ENCODE results near the gene ZFP64.
A peak's percentile ranks its signal among the peaks of the same experiment; 100 is the strongest.
"Not testable (repeated sequence)": the region's sequence is repeated elsewhere in the genome, so short reads cannot be mapped to it uniquely, and the experiment has no call there.

Gene ZFP64

DNA sequence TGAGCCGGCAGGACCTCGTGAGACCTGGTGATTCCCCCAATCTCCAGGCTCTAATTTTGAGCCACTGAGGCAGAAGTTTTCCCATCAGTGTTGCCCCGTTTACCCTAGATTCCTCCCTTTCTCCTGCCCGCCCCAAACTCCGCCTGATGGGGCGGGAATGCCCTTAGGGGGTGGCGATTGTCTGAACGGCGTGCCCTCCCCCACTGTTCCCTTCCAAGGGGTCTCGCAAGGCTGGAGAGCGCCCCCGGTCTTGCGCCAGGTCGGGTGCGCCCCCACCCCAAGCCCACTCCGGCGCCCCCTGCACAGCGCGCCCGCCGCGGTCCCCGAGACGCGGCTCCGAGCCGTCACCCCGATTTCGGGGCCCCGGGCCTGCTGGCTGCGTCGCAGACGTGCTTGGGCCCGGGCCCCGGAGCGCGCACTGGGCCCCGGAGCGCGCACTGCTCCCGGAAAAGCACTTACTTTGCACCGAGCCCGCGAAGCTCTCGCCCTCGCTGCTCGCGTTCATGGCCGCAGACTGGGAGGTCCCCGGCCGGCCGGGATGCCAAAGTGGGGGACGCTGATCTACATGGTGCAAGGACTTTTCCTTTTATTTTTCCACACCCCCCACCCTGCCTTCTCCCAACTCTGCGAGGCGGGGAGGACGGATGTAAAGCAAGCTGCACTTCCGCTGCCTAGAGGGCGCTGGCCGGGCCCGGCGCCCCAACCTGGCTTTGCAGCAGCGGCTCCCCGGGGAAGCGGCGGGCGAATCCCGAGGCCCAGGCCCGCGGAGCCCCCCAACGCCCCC, at the start of gene ZFP64:
Gene ZFP64 (minus strand): TSS at position 648 of the 784 bp plus-strand sequence. CDS start 143 bp downstream, at position 505.
- peak; percentile 62 for DNase-seq

DNA sequence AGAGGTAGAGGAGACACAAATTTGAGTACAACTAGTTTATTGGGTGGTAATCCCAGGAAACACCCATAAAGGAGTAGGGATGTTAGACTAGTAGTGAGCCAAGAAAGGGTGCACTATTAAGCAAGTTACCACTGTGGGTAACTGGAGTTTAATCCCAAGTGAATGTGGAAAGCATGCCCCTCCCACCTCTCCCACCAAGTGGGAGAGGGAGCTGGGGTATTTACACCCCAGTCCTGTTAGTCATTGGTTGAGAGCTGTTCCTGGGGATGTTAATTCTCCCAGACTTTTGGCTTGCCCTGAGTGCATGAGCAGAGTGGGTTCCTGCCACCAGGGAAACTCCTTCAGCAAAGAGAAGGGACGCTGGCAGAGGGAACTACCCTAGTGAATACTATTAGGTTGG, 49.2 kb upstream of the ZFP64 start:
- no peak for DNase-seq

DNA sequence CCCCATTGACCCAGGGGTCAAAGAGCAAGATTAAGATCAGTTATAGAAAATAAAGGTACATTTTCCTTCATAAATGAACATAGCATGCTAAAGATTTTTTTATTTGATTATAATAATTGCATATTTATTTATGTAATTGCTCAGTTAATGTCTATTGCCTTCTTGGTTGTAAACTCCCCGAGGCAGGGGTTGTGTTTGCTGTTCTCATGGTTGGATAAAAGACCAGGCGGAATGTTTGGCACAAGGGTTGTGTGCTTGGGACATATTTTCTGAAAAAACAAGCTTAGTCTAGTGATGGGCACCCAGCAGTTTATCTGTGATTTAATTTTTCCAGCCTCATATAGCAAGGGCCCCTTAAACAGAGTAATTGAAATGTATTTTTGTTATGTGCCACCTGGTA, 47.5 kb upstream of the ZFP64 start:
- DNase-seq = no peak

DNA sequence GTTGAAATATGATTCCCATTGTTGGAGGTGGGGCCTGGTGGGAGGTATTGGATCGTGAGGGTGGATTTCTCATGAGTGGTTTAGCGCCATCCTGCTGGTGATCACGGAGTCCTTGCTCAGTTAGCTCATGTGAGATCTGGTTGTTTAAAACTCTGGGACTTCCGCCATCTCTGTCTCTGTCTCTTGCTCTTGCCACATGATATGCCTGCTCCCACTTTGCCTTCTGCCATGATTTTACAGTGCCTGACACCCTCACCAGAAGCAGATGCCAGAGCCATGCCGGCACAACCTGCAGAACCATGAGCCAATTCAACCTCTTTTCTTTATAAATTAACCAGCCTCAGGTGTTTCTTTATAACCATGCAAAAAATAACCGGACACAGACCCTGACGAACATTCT, 44.7 kb upstream of the ZFP64 start:
- DNase-seq = no peak

DNA sequence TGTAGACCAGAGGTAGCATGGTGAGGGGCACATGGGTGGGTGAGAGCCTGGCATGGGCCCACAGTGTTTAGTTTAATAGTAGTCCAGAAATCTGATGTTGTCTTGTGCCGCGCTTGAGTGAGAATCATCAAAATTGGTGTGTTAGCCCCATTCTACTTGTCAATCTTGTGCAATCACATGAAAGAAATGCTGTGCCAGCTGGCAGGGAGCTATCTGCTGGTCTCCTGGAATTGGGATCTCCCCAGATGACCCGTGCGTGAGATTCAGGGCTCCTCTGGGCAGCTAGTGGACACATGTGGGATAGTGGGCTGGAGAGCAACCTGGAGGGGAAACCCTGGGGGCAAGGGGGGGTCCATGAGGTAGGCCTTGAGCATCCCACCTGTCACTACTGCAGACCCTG, 43.5 kb upstream of the ZFP64 start:
- DNase-seq = no peak

DNA sequence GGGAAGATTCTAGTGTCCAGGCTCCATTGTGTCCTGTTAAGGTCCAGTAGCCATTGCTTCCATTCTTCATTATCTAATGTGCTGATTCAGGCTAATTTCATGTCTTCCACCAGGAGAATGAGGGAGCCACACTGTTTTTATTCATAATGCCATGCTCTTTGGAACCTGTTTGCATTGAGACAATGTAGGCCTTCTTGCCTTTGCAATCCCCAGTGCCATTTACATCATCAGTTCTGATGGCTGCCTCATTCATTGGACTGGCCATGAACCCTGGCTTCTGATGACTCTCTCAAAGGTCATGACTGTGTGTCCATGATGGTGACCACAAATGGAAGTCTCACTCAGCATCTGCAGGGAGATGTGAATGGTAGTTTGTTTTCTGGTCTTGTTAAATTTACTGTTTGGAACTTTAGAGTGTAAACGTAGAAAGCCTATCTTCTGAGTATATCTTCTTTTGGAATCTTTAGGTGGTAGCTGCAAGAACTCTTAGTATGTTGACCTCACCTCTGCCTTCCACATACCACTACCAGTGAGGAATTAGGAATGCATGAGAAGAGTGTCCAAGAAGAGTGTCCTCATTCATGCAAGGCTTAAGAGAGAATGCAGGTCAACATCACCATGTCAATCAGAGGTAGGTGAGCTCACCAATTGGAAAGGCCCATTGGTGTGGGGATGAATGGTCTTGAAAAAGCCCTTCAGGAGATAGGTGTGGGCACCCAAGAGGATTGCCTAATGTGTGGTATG, 42.9 kb upstream of the ZFP64 start:
- no peak for DNase-seq

DNA sequence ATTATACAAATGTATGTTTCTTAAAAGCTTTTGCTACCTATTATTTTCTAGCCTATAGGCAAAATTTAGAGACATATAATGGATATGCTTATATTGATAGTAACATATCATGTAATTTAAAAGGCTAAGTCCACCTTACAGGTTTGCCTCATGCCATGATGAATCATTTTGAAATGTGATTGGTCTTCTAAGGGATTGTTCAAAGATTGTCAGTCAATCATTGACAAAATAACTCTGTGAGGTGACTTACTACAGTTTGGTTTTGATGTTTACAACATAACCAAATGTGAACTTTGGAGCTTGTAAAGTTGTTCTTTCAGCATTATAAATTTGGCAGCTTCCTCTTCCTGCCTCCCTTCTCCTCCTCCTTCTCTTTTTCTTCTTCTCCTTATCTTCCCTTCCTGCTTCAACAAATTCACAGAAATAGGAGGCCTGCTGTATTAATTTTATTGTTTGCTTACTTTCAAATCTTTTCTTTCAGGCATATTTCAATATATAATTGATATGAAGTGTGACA, 39.7 kb upstream of the ZFP64 start:
- DNase-seq = no peak

DNA sequence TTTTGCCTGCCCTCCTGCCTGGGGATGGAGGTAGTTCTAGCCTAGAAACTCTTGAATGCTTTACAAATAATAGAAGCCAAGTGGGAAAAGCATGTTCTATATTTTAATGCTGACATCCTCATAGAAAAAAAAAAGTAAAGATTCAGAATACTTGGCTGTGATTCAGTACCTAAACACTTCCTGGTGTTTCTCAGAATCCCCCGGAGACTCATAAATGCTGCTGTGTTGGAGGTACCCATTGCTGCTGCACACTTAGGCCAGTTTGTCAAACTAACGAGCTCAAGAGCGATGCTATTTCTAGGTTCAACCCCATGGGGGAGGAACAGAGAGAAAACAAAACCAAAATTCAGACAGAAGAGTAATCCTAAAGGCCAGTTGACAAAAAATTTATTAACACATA, 38.8 kb upstream of the ZFP64 start:
- no peak for DNase-seq

DNA sequence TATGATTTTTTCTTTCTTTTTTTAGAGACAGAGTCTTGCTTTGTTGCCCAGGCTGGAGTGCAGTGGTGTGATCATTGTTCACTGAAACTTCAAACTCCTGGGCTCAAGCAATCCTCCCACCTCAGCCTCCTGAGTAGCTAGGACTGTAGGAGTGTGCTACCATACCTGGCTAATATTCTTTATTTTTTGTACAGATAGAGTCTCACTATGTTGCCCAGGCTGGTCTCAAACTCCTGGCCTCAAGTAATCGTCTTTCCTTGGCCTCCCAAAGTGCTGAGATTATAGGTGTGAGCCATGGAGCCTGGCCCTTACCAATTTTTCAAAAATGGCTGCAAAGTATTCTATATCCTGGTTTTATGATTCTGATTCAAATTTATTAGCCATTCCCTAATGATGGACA, 37.8 kb upstream of the ZFP64 start:
- DNase-seq = not testable (repeated sequence)

DNA sequence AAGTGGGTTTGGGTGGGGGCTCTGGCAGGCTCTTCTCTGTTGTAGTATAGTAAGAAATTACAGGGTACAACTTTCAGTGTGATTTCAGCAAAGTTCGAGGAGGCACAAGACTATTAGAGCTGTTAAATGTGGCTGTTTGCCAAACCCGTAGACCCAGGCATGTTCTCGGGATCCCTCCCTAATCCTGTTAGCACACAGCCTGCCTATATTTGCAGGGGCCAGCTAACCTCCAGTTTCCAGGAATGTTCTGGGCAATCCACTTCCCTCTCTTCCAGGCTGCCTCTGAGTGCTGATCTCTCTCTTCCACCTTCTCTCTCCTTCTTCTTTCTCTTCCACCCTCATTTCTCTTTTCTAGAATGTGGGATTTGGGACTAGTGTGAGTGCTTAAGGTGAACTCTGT, 34.8 kb upstream of the ZFP64 start:
- DNase-seq = no peak

DNA sequence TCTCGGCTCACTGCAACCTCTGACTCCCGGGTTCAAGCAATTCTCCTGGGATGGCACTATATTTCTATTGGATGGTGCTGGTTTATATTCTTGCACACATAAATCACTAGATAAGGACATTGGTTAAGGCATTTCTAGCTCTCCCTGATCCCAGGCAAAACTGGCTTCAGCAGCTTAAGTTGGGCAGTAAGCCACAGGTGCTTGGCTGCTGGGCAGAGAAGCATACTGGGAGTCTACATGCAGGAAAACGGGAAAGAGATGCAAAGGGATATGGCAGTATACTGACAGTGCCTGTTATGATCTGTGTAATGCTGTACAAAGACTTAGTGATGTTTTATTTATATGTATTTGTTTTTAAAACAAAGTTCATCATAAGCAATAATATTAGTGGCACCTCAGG, 33.3 kb upstream of the ZFP64 start:
- DNase-seq = no peak

DNA sequence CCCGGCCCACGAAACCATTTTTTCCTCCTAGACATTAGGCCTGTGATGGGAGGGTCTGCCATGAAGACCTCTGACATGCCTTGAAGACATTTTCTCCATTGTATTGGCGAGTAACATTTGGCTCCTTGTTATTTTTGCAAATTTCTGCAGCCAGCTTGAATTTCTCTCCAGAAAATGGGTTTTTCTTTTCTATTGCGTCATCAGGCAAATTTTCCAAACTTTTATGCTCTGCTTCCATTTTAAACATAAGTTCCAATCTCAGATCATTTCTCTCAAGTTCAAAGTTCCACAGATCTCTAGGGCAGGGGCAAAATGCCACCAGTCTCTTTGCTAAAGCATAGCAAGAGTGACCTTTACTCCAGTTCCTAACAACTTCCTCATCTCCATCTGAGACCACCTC, 29.8 kb upstream of the ZFP64 start:
- DNase-seq = not testable (repeated sequence)

DNA sequence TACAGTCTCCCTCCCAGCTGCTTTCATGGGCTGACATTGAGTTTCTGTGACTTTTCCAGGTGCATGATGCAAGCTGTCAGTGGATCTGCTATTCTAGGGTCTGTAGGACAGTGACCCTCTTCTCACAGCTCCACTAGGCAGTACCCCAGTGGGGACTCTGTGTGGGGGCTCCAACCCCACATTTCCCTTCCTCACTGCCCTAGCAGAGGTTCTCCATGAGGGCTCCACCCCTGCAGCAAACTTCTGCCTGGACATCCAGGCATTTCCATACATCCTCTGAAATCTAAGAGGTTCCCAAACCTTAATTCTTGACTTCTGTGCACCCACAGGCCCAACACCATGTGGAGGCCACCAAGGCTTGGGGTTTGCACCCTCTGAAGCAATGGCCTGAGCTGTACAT, 29.3 kb upstream of the ZFP64 start:
- DNase-seq = not testable (repeated sequence)

DNA sequence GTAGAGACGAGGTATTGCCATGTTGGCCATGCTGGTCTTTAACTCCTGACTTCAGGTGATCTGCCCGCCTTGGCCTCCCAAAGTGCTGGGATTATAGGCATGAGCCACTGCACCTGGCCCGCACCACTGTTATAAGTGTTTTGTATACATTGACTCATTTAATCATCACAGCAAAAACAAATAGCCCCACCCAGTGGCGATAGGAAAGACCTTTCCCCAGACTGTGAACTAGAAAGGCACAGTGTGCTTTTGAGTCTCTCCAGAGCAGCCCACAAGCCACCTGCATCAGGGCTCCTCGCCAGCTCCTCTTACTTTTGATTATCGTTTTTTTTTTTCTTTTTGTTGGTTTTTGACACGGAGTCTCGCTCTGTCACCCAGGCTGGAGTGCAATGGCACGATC, 27.9 kb upstream of the ZFP64 start:
- no peak for DNase-seq

DNA sequence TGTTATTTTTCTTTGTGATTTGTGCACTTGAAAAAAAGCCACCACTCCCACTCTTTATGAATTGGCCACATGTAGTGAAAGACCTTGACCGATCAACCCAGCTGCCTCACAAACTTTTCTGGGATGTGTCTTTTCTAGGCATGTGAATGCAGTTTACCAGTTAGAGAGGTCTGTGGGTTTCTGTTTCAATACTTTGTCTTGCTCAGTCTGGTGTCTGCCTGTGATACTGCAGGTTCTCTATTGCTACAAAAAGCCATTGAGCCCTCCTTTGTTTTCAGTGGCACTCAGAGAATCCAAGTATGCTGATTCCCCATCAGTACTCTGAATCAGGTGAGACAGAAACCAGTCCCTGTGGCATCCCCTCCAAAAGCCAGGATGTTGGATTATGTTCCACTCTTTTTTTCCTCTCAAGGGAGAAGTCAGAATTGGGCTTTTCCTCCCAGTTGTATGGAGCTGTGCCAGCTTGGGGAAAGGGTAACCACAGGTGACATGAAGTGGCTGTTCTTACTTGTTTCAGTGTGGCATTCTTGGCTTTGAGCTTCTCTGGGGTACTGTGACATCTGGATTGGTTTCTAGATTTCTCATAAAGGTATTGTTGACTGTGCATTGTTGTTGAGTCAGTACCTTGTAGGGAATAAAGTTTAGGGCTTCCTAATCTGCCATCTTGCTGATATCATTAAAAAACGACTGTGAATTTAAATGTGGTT, 26.3 kb upstream of the ZFP64 start:
- DNase-seq = no peak

DNA sequence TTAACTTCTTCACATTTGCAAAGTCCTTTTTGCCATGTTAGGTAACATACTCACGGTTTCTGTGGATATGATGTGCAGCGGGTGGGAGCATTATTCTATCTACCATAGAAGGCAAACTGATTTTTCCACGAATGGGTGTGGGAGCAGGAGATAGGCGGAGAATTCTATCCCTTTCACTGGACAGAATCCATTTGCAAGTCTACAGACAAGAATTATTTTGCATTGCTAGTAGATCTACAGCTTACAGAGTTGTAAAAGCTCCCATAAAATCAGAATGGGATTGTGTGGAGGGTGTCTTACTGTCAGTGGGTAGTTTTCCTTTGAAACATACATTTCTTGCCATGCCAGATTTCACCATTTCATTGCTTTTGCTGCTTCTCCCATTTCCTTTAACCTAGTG, 22.4 kb upstream of the ZFP64 start:
- no peak for DNase-seq

DNA sequence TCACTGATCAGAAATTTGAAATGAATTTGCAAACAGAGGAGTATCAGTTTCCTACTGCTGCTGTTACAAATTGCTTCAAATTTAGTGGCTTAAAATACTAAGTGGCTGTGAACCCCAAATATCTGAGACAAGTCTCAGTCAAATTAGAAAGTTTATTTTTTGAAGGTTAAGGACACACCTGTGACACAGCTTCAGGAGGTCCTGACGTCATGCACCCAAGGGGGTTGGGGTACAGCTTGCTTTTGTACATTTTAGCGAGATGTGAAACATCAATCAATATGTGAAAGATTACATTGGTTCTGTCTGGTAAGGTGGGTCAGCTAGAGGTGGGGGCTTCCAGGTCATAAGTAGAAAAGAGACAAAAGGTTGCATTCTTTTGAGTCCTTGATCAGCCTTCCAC, 21.4 kb upstream of the ZFP64 start:
- DNase-seq = no peak

DNA sequence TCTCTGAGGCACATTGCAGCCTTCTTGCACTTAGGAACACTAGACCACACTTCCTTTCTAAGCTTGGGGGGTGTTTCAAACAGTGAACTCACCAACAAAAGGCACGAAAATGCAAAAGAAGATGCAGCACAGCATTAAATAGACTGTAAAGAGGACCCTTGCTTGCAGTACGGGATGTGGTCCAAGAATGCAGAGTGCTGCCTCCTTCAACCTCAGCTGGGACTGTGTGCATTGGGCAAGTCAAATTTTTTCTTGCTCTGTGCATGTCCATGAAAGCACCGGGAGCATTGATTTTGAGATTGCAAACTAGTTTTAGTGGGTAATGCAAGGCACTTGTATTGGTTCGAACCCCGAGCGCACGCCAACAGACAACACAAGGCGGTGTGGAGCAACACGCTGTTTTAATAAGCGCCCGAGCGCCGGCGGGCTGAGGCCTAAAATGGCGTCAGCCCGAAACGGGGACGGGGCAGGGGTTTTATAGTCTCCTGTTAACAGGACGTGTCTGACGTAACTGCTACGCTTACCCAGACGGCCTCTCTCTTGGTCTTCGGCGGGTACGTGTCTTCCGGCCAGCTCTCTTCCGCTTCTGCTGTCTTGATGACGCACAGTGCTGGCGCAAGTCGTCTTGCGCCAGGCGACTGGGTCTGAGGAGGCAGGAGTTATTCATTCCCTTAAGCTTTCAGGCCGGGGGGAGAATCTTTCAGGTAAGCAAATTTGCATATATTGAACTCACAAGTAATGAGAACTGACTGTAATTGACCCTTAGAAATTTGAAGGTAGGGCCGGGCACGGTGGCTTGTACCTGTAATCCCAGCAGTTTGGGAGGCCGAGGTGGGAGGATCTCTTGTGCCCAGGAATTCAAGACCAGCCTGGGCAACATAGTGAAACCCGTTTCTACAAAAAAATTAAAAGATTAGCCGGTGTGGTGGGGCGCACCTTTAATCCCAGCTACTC, 18.7 kb upstream of the ZFP64 start:
- no peak for DNase-seq

DNA sequence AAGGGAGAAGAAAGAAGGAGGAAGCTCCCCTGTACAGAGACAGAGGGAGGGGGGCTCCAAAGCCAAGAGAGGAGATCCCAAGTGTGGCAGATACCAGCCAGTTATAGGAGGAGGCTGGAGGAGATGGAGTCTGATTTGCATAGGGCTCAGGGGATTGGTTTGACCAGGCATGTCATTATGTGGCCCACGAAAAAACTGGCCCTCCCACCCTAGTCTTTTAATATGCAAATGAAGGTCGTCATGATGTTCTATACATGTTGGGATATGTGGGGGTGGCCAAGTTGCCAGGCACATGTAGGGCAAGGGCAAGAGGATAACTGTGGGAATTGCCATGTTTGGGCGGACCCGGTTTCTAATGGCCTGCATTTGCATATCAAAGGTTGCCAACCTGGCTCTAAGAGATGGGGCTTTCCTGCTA, 17.6 kb upstream of the ZFP64 start:
- DNase-seq = no peak

DNA sequence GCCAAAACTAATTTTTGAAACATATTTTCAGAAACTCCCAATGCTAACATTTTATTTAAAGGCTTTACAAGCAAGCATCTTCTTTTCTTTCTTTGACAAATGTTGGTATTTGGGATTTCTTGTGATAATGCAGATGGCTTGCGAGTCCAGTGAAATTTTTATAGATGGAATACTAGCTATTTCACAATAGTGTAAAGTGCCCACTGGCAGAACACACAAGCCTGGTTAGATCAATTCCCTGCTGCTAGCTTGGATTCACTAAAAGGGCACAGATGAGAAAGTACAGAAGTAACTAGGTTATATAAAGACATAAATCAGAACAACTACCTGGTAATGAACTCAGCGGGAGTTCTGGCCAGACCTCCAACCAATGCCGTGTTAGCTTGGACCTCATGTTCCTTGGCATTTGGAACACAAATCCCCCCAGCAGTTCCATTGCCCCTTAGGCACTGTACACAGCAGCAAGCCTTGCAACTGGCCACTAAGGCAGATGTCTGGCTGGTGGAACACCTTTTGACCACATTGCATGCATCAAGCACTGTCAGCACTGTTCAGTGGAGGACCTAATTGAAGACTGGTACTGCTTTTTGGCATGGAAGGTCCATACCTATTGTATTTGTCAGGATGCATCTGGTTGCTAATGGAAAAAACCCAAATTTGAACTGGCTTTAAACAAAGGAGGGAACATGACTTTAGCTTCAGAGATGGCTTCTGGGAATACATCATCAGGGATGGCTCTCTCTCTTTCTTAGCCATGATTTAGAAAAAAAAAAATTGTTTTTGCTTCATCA, 15.6 kb upstream of the ZFP64 start:
- DNase-seq = no peak

DNA sequence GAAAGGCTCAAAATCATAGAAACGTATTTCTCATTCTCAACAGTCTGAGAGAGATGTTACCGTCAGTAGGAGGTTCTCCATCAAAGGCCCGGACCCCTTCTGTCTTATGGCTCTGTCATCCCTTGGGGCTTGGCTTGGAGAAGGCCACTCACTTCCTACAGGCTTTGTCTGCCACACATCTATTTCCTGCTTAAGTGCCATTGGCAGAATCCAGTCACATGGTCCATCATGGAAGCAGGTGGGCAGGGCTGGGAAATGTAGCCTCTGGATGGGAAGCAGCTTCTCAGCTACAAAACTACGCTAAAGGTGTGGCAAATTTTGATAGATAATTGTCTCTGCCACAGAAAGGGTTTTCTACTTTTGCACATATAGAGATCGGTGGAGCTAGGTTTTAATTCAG, 12.6 kb upstream of the ZFP64 start:
- no peak for DNase-seq

DNA sequence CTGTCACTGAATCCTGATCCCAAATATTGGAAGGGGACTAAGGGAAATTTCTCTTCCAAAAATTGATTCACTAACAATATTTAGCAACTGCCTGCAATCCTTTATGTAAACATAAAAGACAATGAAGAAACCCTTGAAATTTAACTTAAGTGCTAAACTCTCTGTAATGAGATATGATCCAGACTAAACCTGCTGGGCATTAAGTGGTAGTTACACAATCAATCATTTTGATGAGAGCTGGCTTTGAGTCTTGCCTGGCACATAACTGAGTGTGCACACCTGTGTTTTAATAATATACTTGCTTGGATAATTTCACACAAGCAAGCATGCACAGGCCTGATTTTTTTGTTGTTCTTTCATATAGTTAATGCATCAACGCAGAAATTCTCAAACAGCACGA, 9.8 kb upstream of the ZFP64 start:
- DNase-seq = peak; percentile 67
